Body of pancreas (tissue), 4 donors: ENCODE data around the gene MTRF1L.

Experiments
- POLR2A ChIP-seq, 3 donors: fragments of 450-650 bp; IDR thresholded peaks; one replicate each; pipeline ENCODE4 v1.6.1; 2016; ENCODE audit warnings: antibody characterized with exemption in 3 of 3, mild to moderate bottlenecking in 2 of 3
- TF ChIP-seq, protein P1 (sequence below), 7 experiments: fragments of 450-650 bp in 4 of 7; fragments of 200-600 bp in 3 of 7; sonication (generic) in 3 of 7; IDR thresholded peaks; one replicate each; pipeline ENCODE4 v1.5.1; 2016 to 2019; ENCODE audit warnings: antibody characterized with exemption in 7 of 7

- TF ChIP-seq, protein P1, sequence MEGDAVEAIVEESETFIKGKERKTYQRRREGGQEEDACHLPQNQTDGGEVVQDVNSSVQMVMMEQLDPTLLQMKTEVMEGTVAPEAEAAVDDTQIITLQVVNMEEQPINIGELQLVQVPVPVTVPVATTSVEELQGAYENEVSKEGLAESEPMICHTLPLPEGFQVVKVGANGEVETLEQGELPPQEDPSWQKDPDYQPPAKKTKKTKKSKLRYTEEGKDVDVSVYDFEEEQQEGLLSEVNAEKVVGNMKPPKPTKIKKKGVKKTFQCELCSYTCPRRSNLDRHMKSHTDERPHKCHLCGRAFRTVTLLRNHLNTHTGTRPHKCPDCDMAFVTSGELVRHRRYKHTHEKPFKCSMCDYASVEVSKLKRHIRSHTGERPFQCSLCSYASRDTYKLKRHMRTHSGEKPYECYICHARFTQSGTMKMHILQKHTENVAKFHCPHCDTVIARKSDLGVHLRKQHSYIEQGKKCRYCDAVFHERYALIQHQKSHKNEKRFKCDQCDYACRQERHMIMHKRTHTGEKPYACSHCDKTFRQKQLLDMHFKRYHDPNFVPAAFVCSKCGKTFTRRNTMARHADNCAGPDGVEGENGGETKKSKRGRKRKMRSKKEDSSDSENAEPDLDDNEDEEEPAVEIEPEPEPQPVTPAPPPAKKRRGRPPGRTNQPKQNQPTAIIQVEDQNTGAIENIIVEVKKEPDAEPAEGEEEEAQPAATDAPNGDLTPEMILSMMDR (IDR thresholded peaks at IDR 0.05), result peak; percentile 71 to 81 (median 75)
- TF ChIP-seq POLR2A (IDR thresholded peaks at IDR 0.05), result no peak
These were observed 21.6 kb upstream of the MTRF1L start for GRCh38 chr6:153023977-153024708.
